Osteoblast (primary cell): Measurements from ENCODE around the gene PXMP4. TPM values are rescaled to one million over a fixed set of nuclear protein-coding genes. Genes with fewer than 3 reads are reported as not detected.

Experiments used
- DNase-seq: peaks from one replicate; pipeline ENCODE4 v3.0.0; 2011; ENCODE audit warnings: low spot score, mixed read lengths; ENCODE audit not compliant: insufficient read length; ENCODE audit errors: missing footprints
- H2AFZ ChIP-seq: 2 replicates; pipeline ENCODE4 v1.6.0; 2011; ENCODE audit warnings: mild to moderate bottlenecking, low read length
- H3K27ac ChIP-seq: 2 replicates; pipeline ENCODE4 v1.5.1; 2011; ENCODE audit warnings: mild to moderate bottlenecking, low read depth, low read length, moderate library complexity
- H3K27me3 ChIP-seq: 2 replicates; pipeline ENCODE4 v1.6.0; 2012; ENCODE audit warnings: mild to moderate bottlenecking, control low read depth, inconsistent platforms, low read length, moderate library complexity; ENCODE audit not compliant: insufficient read depth
- H3K36me3 ChIP-seq: 2 replicates; pipeline ENCODE4 v1.5.1; 2011; ENCODE audit warnings: mild to moderate bottlenecking, low read length, control low read depth, moderate library complexity; ENCODE audit not compliant: insufficient read depth
- H3K4me1 ChIP-seq: 2 replicates; pipeline ENCODE4 v1.5.1; 2011; ENCODE audit warnings: mild to moderate bottlenecking, low read length, control low read depth, moderate library complexity; ENCODE audit not compliant: insufficient read depth
- H3K4me2 ChIP-seq: 2 replicates; pipeline ENCODE4 v1.6.0; 2011; ENCODE audit warnings: mild to moderate bottlenecking, low read length; ENCODE audit not compliant: insufficient read depth
- H3K4me3 ChIP-seq: fragments of 200-600 bp; sonication (generic); 3 replicates; pipeline ENCODE4 v1.5.1; 2012; ENCODE audit warnings: mild to moderate bottlenecking, low read length, inconsistent platforms; ENCODE audit not compliant: insufficient read depth
- H3K79me2 ChIP-seq: 2 replicates; pipeline ENCODE4 v1.6.0; 2012; ENCODE audit warnings: mild to moderate bottlenecking, low read length, control low read depth, inconsistent platforms; ENCODE audit not compliant: insufficient read depth
- H3K9me3 ChIP-seq: 2 replicates; pipeline ENCODE4 v1.5.1; 2011; ENCODE audit warnings: low read depth, low read length, control low read depth
- H4K20me1 ChIP-seq: 2 replicates; pipeline ENCODE4 v1.6.0; 2012; ENCODE audit warnings: mild to moderate bottlenecking, low read length, control low read depth; ENCODE audit not compliant: insufficient read depth
- CTCF ChIP-seq: IDR thresholded peaks from 2 replicates; pipeline ENCODE4 v1.5.1; 2011; ENCODE audit warnings: mild to moderate bottlenecking, low read depth, low read length, moderate library complexity; ENCODE audit errors: extremely low read depth
- total RNA-seq: library from RNA; depleted of rRNA; stranded (reverse); fragments of >200 nt; gene quantifications from 2 replicates; pipeline ENCODE4 v1.2.3, GENCODE V29; 2012

Gene PXMP4
- total RNA-seq, 1 donor: 5.1 TPM

- Histone ChIP-seq H3K36me3 (peaks cover 20% of the 10 kb centered on the region), H4K20me1 (peaks cover 9% of the 10 kb centered on the region), H3K27me3 (no peaks in the 10 kb centered on the region), H3K9me3 (no peaks in the 10 kb centered on the region), H3K79me2 (peaks cover 5% of the 10 kb centered on the region), H3K27ac (no peak overlapping the region), H3K4me2 (no peak overlapping the region), H3K4me1 (peaks cover 29% of the 10 kb centered on the region), H2AFZ (no peak overlapping the region), H3K4me3 (no peak overlapping the region)
- DNase-seq: no peak
- no peak for TF ChIP-seq CTCF
These were observed 50.9 kb downstream of the PXMP4 start for GRCh38 chr20:33669224-33669623.

- H4K20me1 ChIP-seq: peaks cover 9% of the 10 kb centered on the region
- H3K4me1 ChIP-seq: peaks cover 31% of the 10 kb centered on the region
- no peaks in the 10 kb centered on the region for H3K9me3 ChIP-seq
- no peak overlapping the region for H3K4me3 ChIP-seq
- H3K36me3 ChIP-seq: peaks cover 20% of the 10 kb centered on the region
- DNase-seq: peak; percentile 76
- H3K27ac ChIP-seq: no peak overlapping the region
- no peak for TF ChIP-seq CTCF
- no peaks in the 10 kb centered on the region for H3K27me3 ChIP-seq
- H3K79me2 ChIP-seq: peaks cover 5% of the 10 kb centered on the region
- H3K4me2 ChIP-seq: peak overlapping the region; percentile 93
- no peak overlapping the region for H2AFZ ChIP-seq
These were observed 51.5 kb downstream of the PXMP4 start for GRCh38 chr20:33668466-33669155.

GRCh38 chr20:33667676-33668465 is 52.2 kb downstream of the PXMP4 start:
- peaks cover 26% of the 10 kb centered on the region for H3K4me1 ChIP-seq
- peak overlapping the region; percentile 65 for H3K27ac ChIP-seq
- H2AFZ ChIP-seq: peak overlapping the region; percentile 98
- no peaks in the 10 kb centered on the region for H3K27me3 ChIP-seq
- no peaks in the 10 kb centered on the region for H3K79me2 ChIP-seq
- H3K4me2 ChIP-seq: peak overlapping the region; percentile 93
- TF ChIP-seq CTCF: peak; percentile 71
- H3K36me3 ChIP-seq: peaks cover 20% of the 10 kb centered on the region
- peak overlapping the region; percentile 75 for H3K4me3 ChIP-seq
- H4K20me1 ChIP-seq: peaks cover 9% of the 10 kb centered on the region
- H3K9me3 ChIP-seq: no peaks in the 10 kb centered on the region
- peak; percentile 99 for DNase-seq

GRCh38 chr20:33667245-33667675 is 52.9 kb downstream of the PXMP4 start:
- Histone ChIP-seq H3K27me3 (no peaks in the 10 kb centered on the region), H3K36me3 (peaks cover 20% of the 10 kb centered on the region), H3K27ac (peak overlapping the region; percentile 65), H3K4me2 (peak overlapping the region; percentile 93), H3K4me1 (peaks cover 26% of the 10 kb centered on the region), H3K79me2 (no peaks in the 10 kb centered on the region), H2AFZ (peak overlapping the region; percentile 98), H3K4me3 (peak overlapping the region; percentile 75), H3K9me3 (no peaks in the 10 kb centered on the region), H4K20me1 (peaks cover 5% of the 10 kb centered on the region)
- peak; percentile 96 for DNase-seq
- TF ChIP-seq CTCF: no peak
